H1 (cell line): ENCODE data around the gene DSCAM. TPM values are rescaled to one million over a fixed set of nuclear protein-coding genes. Genes with fewer than 3 reads are reported as not detected.

Source experiments
- CTCF ChIA-PET: fragments of 300-600 bp; sonication (Branson Sonifier 250); formaldehyde crosslinking; loops from one replicate; lab custom pipeline; 2021; ENCODE audit not compliant: partially characterized antibody; lab: Charles Lee
- POLR2A ChIA-PET: fragments of 300-600 bp; sonication (Branson Sonifier 250); formaldehyde crosslinking; loops from one replicate; lab custom pipeline; 2021; ENCODE audit warnings: inconsistent platforms; ENCODE audit not compliant: partially characterized antibody; lab: Charles Lee
- DNase-seq, 2 experiments: peaks; one replicate each; pipeline versions ENCODE4 v3.0.0 to v3.0.0-alpha.2; 2010 to 2022; ENCODE audit warnings: low spot score in 2 of 2, low read depth in 1 of 2, mixed read lengths in 1 of 2
- FAIRE-seq: peaks from 2 replicates; lab custom pipeline; 2011; peaks lifted over from hg19 to GRCh38; lab: Jason Lieb, UNC
- H2AFZ ChIP-seq: 2 replicates; pipeline ENCODE4 v1.8.1; 2012; ENCODE audit warnings: low read length, inconsistent platforms
- H2AK5ac ChIP-seq: 2 replicates; pipeline ENCODE4 v1.6.1; 2013; ENCODE audit warnings: low read depth, low read length
- H2BK120ac ChIP-seq: replicated peaks from 2 replicates; pipeline ENCODE3; 2013; ENCODE audit warnings: low read depth, low read length, inconsistent platforms
- H2BK12ac ChIP-seq: 2 replicates; pipeline ENCODE4 v1.6.1; 2013; ENCODE audit warnings: low read depth, low read length
- H2BK15ac ChIP-seq: 2 replicates; pipeline ENCODE4 v1.6.1; 2013; ENCODE audit warnings: low read length
- H2BK20ac ChIP-seq: 2 replicates; pipeline ENCODE4 v1.6.1; 2013; ENCODE audit warnings: low read length
- H2BK5ac ChIP-seq: 2 replicates; pipeline ENCODE4 v1.6.1; 2013; ENCODE audit warnings: low read depth, low read length
- H3K14ac ChIP-seq: 2 replicates; pipeline ENCODE4 v1.6.1; 2013; ENCODE audit warnings: inconsistent platforms; ENCODE audit not compliant: insufficient read length
- H3K18ac ChIP-seq: 2 replicates; pipeline ENCODE4 v1.6.1; 2013; ENCODE audit warnings: low read length; ENCODE audit errors: extremely low read depth
- H3K23ac ChIP-seq: 2 replicates; pipeline ENCODE4 v1.6.1; 2013; ENCODE audit warnings: inconsistent platforms; ENCODE audit not compliant: insufficient read length
- H3K23me2 ChIP-seq: 2 replicates; pipeline ENCODE4 v1.6.1; 2013; ENCODE audit warnings: low read depth, low read length
- H3K27ac ChIP-seq: 2 replicates; pipeline ENCODE4 v1.6.1; 2011; ENCODE audit warnings: low read depth, low read length, inconsistent platforms
- H3K27me3 ChIP-seq, 4 experiments: replicated peaks in 1 of 4; 1 replicate in 1 of 4; 2 replicates in 3 of 4; pipeline versions ENCODE4 v1.6.1 to v1.8.1; 2011 to 2013; ENCODE audit warnings: low read length in 3 of 4, mild to moderate bottlenecking in 3 of 4, inconsistent platforms in 2 of 4, mixed read lengths in 2 of 4, moderate library complexity in 1 of 4; ENCODE audit not compliant: control insufficient read depth in 3 of 4, insufficient read depth in 3 of 4; ENCODE audit errors: extremely low read depth in 1 of 4
- H3K36me3 ChIP-seq, 4 experiments: 2 replicates each; pipeline versions ENCODE4 v1.6.1 to v1.8.1; 2011 to 2013; ENCODE audit warnings: mild to moderate bottlenecking in 4 of 4, low read length in 3 of 4, moderate library complexity in 2 of 4, control low read depth in 1 of 4, inconsistent platforms in 1 of 4; ENCODE audit not compliant: insufficient read depth in 4 of 4, control insufficient read depth in 2 of 4
- H3K4ac ChIP-seq: replicated peaks from 2 replicates; pipeline ENCODE3; 2013; ENCODE audit warnings: low read length, low read depth, mixed read lengths, inconsistent platforms; ENCODE audit not compliant: insufficient read length
- H3K4me1 ChIP-seq, 4 experiments: replicated peaks in 1 of 4; 1 replicate in 1 of 4; 2 replicates in 3 of 4; pipeline versions ENCODE4 v1.6.1 to v1.8.1; 2011 to 2013; ENCODE audit warnings: low read length in 3 of 4, inconsistent platforms in 2 of 4, mixed read lengths in 1 of 4; ENCODE audit not compliant: insufficient read depth in 4 of 4, control insufficient read depth in 3 of 4
- H3K4me2 ChIP-seq, 2 experiments: 2 replicates each; pipeline versions ENCODE4 v1.6.1 to v1.8.1; 2011 to 2013; ENCODE audit warnings: low read depth in 2 of 2, low read length in 2 of 2, control low read depth in 1 of 2, inconsistent platforms in 1 of 2, mild to moderate bottlenecking in 1 of 2; ENCODE audit not compliant: insufficient read depth in 1 of 2
- H3K4me3 ChIP-seq, 4 experiments: fragments of 200-600, 300-600 bp in 1 of 4; sonication (generic), shearing (Covaris generic), sonication (Bioruptor Twin) in 1 of 4; 2 replicates each; pipeline versions ENCODE4 v1.5.1 to v1.8.1; 2011 to 2016; ENCODE audit warnings: low read length in 4 of 4, low read depth in 3 of 4, control low read depth in 2 of 4, inconsistent platforms in 2 of 4, mild to moderate bottlenecking in 2 of 4, mixed read lengths in 1 of 4, moderate library complexity in 1 of 4; ENCODE audit not compliant: insufficient read depth in 2 of 4; ENCODE audit errors: extremely low read depth in 1 of 4
- H3K56ac ChIP-seq: replicated peaks from 2 replicates; pipeline ENCODE3; 2013; ENCODE audit warnings: low read depth, mild to moderate bottlenecking, mixed read lengths, low read length, inconsistent platforms; ENCODE audit not compliant: insufficient read length
- H3K79me1 ChIP-seq: 2 replicates; pipeline ENCODE4 v1.6.1; 2013; ENCODE audit warnings: low read depth, low read length, control low read depth
- H3K79me2 ChIP-seq, 2 experiments: 2 replicates each; pipeline versions ENCODE4 v1.6.1 to v1.8.1; 2012 to 2013; ENCODE audit warnings: low read length in 2 of 2, mild to moderate bottlenecking in 2 of 2, inconsistent platforms in 1 of 2; ENCODE audit not compliant: insufficient read depth in 2 of 2, control insufficient read depth in 1 of 2
- H3K9ac ChIP-seq, 4 experiments: replicated peaks in 1 of 4; 1 replicate in 1 of 4; 2 replicates in 3 of 4; pipeline versions ENCODE4 v1.6.1 to v1.8.1; 2011 to 2013; ENCODE audit warnings: low read depth in 3 of 4, low read length in 3 of 4, control low read depth in 2 of 4, mild to moderate bottlenecking in 2 of 4, moderate library complexity in 2 of 4, inconsistent platforms in 1 of 4; ENCODE audit errors: extremely low read depth in 1 of 4
- H3K9me3 ChIP-seq, 2 experiments: 2 replicates each; pipeline versions ENCODE4 v1.6.1 to v1.8.1; 2012 to 2013; ENCODE audit warnings: mild to moderate bottlenecking in 2 of 2, moderate library complexity in 2 of 2, control low read depth in 1 of 2, inconsistent platforms in 1 of 2, low read depth in 1 of 2, low read length in 1 of 2, mixed read lengths in 1 of 2; ENCODE audit not compliant: insufficient read depth in 2 of 2
- H4K20me1 ChIP-seq, 2 experiments: replicated peaks in 1 of 2; 2 replicates each; pipeline versions ENCODE3 to v1.8.1; 2011 to 2013; ENCODE audit warnings: inconsistent platforms in 2 of 2, low read length in 2 of 2, mild to moderate bottlenecking in 1 of 2; ENCODE audit not compliant: insufficient read depth in 2 of 2, control insufficient read depth in 1 of 2
- H4K5ac ChIP-seq: 2 replicates; pipeline ENCODE4 v1.6.1; 2013; ENCODE audit warnings: low read length, low read depth, mixed read lengths, inconsistent platforms; ENCODE audit not compliant: insufficient read length
- H4K8ac ChIP-seq: 2 replicates; pipeline ENCODE4 v1.8.0; 2013; ENCODE audit warnings: mild to moderate bottlenecking, moderate library complexity, low read length, inconsistent platforms; ENCODE audit not compliant: insufficient read depth; ENCODE audit errors: extremely low read depth
- H4K91ac ChIP-seq: replicated peaks from 2 replicates; pipeline ENCODE3; 2013; ENCODE audit warnings: low read length, mixed read lengths, inconsistent platforms; ENCODE audit not compliant: insufficient read length
- CEBPB ChIP-seq: IDR thresholded peaks from 2 replicates; pipeline ENCODE4 v1.6.1; 2012; ENCODE audit warnings: low read depth, low read length
- GTF2F1 ChIP-seq: IDR thresholded peaks from 2 replicates; pipeline ENCODE4 v1.6.1; 2012; ENCODE audit warnings: low read depth, low read length, improper control_type of control experiment, borderline replicate concordance
- KDM1A ChIP-seq: fragments of 200-600, 300-600 bp; sonication (generic); IDR thresholded peaks from 2 replicates; pipeline ENCODE4 v1.7.1; 2016; ENCODE audit warnings: mild to moderate bottlenecking, low read length, borderline replicate concordance
- KDM5A ChIP-seq: fragments of 200-600 bp; IDR thresholded peaks from 2 replicates; pipeline ENCODE4 v1.7.1; 2012; ENCODE audit warnings: mild to moderate bottlenecking, low read length, inconsistent platforms, mixed read lengths
- POLR2A ChIP-seq, 2 experiments: IDR thresholded peaks; 1 replicate in 1 of 2; 2 replicates in 1 of 2; pipeline ENCODE4 v1.6.1; 2011; ENCODE audit warnings: low read depth in 2 of 2, low read length in 2 of 2, mild to moderate bottlenecking in 2 of 2; ENCODE audit errors: control extremely low read depth in 1 of 2
- WGBS, 2 experiments: shearing (Covaris generic) in 1 of 2; methylation state at CpG; one replicate each; pipeline versions ENCODE4 v1.1.6 to v1.1.7; 2013 to 2015; ENCODE audit warnings: low lambda C conversion rate in 2 of 2, mixed read lengths in 2 of 2, inconsistent platforms in 1 of 2, low coverage in 1 of 2, missing lambda C conversion rate in 1 of 2; ENCODE audit not compliant: insufficient replicate concordance in 2 of 2, insufficient coverage in 1 of 2, insufficient read length in 1 of 2; ENCODE audit errors: extremely low coverage in 1 of 2, missing lambda C conversion rate in 1 of 2; 5-methylcytosine and 5-hydroxymethylcytosine counted together
- polyA plus RNA-seq, 7 experiments: library from polyadenylated mRNA; depleted of rRNA in 3 of 7; stranded (reverse) in 5 of 7; unstranded in 2 of 7; fragments of >200 nt in 5 of 7; fragments of 200-250 nt in 2 of 7; gene quantifications; 1 replicate in 5 of 7; 2 replicates in 1 of 7; 4 replicates in 1 of 7; pipeline versions ENCODE4 v1.2.1 to v1.2.3, GENCODE V29; 2011 to 2013; ENCODE audit warnings: missing spikeins in 2 of 7, mixed read lengths in 2 of 7
- total RNA-seq: library from RNA; stranded (reverse); fragmentation: NEBNext Ultra II Directional; extraction: Animal tissue kit (Norgen Biotek cat#: 25700); gene quantifications from 2 replicates; pipeline ENCODE4 v1.2.1, GENCODE V29; 2021

DSCAM gene
- total and polyA plus RNA-seq, 2 of the 8 experiments (the other 6 are each of a cell fraction or from before 2014, with no cell fraction given), result 0.02 to 0.15 TPM

- FAIRE-seq, result no peak
- DNase-seq, result no peak
- CTCF ChIA-PET, result no interaction called here
Observed at GRCh38 chr21:40625991-40626390, 221.0 kb downstream of the DSCAM start.

More at GRCh38 chr21:40625991-40626390, 221.0 kb downstream of the DSCAM start:
- H3K4ac ChIP-seq, result no peak overlapping the region
- H4K20me1 ChIP-seq, result no peaks in the 10 kb centered on the region
- no peak overlapping the region for H2BK15ac ChIP-seq
- H2BK20ac ChIP-seq, result no peak overlapping the region
- H3K27me3 ChIP-seq, result no peaks in the 10 kb centered on the region
- no peak overlapping the region for H3K56ac ChIP-seq
- H2BK5ac ChIP-seq, result no peak overlapping the region
- H3K79me2 ChIP-seq, result no peaks in the 10 kb centered on the region
- no peaks in the 10 kb centered on the region for H3K9me3 ChIP-seq
- TF ChIP-seq GTF2F1 (no peak), KDM1A (no peak), POLR2A (IDR thresholded peaks at IDR 0.05; ENCODE audit: control extremely low read depth in 1 of 2, low read depth in 2 of 2, low read length in 2 of 2) (no peak), CEBPB (peak; percentile 91), KDM5A (no peak)
- TF ChIP-seq, all 59 proteins: peak for 1
- H2AK5ac ChIP-seq, result no peak overlapping the region
- no peak overlapping the region for H3K14ac ChIP-seq
- H3K4me3 ChIP-seq, result no peak overlapping the region
- H2BK120ac ChIP-seq, result no peak overlapping the region
- no peak overlapping the region for H4K5ac ChIP-seq
- no peak overlapping the region for H3K18ac ChIP-seq
- no peak overlapping the region for H2AFZ ChIP-seq
- WGBS, 2 experiments, result 95% methylated on average over 3 of the region's 3 CpGs; no CpG with 5 or more reads in 1 of the 2 experiments
- H3K36me3 ChIP-seq, result no peaks in the 10 kb centered on the region
- POLR2A ChIA-PET, result no interaction called here
- H3K4me2 ChIP-seq, result no peak overlapping the region
- H4K8ac ChIP-seq, result no peak overlapping the region
- no peak overlapping the region for H2BK12ac ChIP-seq
- no peak overlapping the region for H4K91ac ChIP-seq
- H3K23me2 ChIP-seq, result no peaks in the 10 kb centered on the region; the same call in 1 of the 2 replicates
- no peak overlapping the region for H3K23ac ChIP-seq
- no peak overlapping the region for H3K9ac ChIP-seq
- H3K27ac ChIP-seq, result no peak overlapping the region
- H3K79me1 ChIP-seq, result no peaks in the 10 kb centered on the region
- peaks cover 0 to 9% (median 7%) of the 10 kb centered on the region in 4 experiments; a peak in 4 of 7 replicates for H3K4me1 ChIP-seq
